ENCODE results near the gene SMG6. TPM values are rescaled to one million over a fixed set of nuclear protein-coding genes. Genes with fewer than 3 reads are reported as not detected.

The SMG6 gene
- total RNA-seq, 1 donor from 2014 or later = 39.7 TPM

DNA sequence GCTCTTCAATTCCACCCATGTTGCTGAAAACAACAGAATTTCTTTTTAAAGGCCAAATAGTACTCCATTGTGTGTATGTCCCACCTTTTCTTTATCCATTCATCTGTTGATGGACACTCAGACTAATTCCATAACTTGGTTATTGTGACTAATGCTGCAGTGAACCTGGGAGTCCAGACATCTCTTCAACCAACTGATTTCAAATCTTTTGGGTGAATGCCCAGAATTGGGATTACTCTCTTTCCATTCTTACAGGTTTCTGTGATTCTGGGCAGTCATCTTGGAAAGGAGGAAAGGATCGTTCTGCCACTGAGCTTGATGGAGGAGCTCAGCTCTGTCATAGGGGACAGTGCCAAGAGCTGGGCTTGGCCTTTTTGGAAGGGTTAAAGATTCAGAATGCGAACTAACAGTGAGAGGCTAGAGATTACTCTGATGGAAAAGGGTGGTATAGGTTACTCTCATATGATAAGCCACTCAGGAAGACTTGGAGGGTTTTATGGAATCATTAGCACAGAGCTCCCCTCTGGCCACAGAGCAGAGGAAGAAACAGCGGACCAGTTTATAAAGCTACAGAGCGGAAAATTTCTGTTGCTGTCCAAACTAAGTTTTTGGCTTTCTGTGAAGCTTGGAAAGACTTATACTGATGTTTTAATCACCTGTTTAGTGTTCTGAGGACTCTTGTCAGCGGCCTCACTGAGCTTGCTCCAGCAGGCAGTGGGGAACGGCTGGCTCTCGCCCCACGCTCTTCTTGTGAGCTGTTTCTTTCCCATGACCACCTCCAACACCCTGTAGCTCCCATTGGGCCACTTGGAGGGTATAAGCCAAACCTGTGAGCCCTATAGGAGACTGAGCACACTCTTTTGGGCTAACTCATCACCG, 200.4 kb downstream of the SMG6 start:
- Histone ChIP-seq H4K20me1 (ENCODE audit: insufficient read depth, low read length) (no peaks in the 10 kb centered on the region), H3K79me2 (ENCODE audit: insufficient read depth, low read length) (no peaks in the 10 kb centered on the region), H3K4me2 (ENCODE audit: low read length) (peak overlapping the region; percentile 3), H3K27me3 (ENCODE audit: insufficient read depth, low read length) (no peaks in the 10 kb centered on the region), H3K36me3 (ENCODE audit: insufficient read depth, low read length) (no peaks in the 10 kb centered on the region), H2AFZ (ENCODE audit: low read depth, low read length) (no peak overlapping the region), H3K9ac (ENCODE audit: low read length) (peak overlapping the region; percentile 27), H3K4me3 (ENCODE audit: insufficient read depth, low read depth, low read length) (no peak overlapping the region), H3K9me3 (ENCODE audit: insufficient read depth, low read depth, low read length) (no peaks in the 10 kb centered on the region), H3K4me1 (ENCODE audit: insufficient read depth, low read length) (peaks cover 11% of the 10 kb centered on the region), H3K27ac (ENCODE audit: low read depth, low read length) (peak overlapping the region; percentile 62)
- H3K27me3 Mint-ChIP-seq (ENCODE audit: low read depth, unreplicated experiment) = no peaks in the 10 kb centered on the region
- DNase-seq (ENCODE audit: low read depth) (peak; percentile 93), FAIRE-seq (no peak)
- H3K36me3 Mint-ChIP-seq (ENCODE audit: low read depth, unreplicated experiment) = peaks cover 12% of the 10 kb centered on the region
- H3K4me3 Mint-ChIP-seq (ENCODE audit: unreplicated experiment) = no peak overlapping the region
- peak overlapping the region; percentile 36 for H3K27ac Mint-ChIP-seq (ENCODE audit: unreplicated experiment)
- no peaks in the 10 kb centered on the region for H3K9me3 Mint-ChIP-seq (ENCODE audit: unreplicated experiment)
- TF ChIP-seq EZH2 (IDR thresholded peaks at IDR 0.05; ENCODE audit: insufficient read depth, low read length) = no peak
- TF ChIP-seq, protein P1, sequence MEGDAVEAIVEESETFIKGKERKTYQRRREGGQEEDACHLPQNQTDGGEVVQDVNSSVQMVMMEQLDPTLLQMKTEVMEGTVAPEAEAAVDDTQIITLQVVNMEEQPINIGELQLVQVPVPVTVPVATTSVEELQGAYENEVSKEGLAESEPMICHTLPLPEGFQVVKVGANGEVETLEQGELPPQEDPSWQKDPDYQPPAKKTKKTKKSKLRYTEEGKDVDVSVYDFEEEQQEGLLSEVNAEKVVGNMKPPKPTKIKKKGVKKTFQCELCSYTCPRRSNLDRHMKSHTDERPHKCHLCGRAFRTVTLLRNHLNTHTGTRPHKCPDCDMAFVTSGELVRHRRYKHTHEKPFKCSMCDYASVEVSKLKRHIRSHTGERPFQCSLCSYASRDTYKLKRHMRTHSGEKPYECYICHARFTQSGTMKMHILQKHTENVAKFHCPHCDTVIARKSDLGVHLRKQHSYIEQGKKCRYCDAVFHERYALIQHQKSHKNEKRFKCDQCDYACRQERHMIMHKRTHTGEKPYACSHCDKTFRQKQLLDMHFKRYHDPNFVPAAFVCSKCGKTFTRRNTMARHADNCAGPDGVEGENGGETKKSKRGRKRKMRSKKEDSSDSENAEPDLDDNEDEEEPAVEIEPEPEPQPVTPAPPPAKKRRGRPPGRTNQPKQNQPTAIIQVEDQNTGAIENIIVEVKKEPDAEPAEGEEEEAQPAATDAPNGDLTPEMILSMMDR (IDR thresholded peaks at IDR 0.05; ENCODE audit: insufficient read depth, low read depth, low read length) = no peak
- H3K4me1 Mint-ChIP-seq (ENCODE audit: low read depth, unreplicated experiment) = peaks cover 26% of the 10 kb centered on the region

DNA sequence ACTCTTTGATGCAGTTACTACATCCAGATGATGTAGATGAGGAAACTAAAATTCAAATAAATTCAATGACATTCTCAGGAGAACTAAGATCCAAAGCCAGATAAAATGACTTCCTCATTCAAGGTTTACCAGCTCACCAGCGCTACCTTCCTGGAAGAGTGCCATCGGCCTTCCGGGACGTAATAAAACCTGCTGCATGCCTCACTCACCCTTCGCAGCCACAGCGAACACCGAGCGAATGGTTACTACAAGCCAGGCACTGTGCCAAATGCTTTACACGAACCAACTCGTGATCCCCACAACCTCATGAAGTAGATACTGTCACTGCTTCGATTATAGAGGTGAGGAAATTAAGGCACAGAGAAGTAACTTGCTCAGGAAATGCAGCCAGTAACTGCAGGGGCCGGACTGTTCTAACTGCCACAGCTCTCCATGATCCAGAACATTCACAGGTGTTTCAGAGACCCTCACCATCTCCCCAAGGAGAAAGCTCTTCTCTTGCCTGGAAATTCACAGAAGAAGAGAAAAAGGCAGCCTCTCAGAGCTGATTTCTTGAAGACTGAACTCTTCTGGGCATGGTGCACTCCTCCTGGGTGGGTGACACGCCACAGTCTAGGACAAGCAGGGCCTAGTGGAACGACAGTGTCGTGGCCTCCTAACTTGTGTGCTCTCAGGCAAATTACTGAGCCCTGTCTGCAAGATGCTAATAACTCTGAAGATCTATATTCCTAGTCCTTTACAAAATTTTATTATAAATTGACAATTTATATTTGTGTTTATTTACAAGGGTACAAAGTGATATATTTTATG, 201.9 kb downstream of the SMG6 start:
- H3K79me2 ChIP-seq (ENCODE audit: insufficient read depth, low read length) = peaks cover 3% of the 10 kb centered on the region
- Mint-ChIP-seq H3K27me3 (ENCODE audit: low read depth, unreplicated experiment) (no peaks in the 10 kb centered on the region), H3K9me3 (ENCODE audit: unreplicated experiment) (no peaks in the 10 kb centered on the region), H3K36me3 (ENCODE audit: low read depth, unreplicated experiment) (peaks cover 13% of the 10 kb centered on the region), H3K4me3 (ENCODE audit: unreplicated experiment) (no peak overlapping the region), H3K27ac (ENCODE audit: unreplicated experiment) (no peak overlapping the region), H3K4me1 (ENCODE audit: low read depth, unreplicated experiment) (peaks cover 18% of the 10 kb centered on the region)
- no peaks in the 10 kb centered on the region for H3K36me3 ChIP-seq (ENCODE audit: insufficient read depth, low read length)
- H3K9ac ChIP-seq (ENCODE audit: low read length) = peak overlapping the region; percentile 9
- H3K4me2 ChIP-seq (ENCODE audit: low read length) = no peak overlapping the region
- H3K27me3 ChIP-seq (ENCODE audit: insufficient read depth, low read length) = no peaks in the 10 kb centered on the region
- TF ChIP-seq, protein P1 (IDR thresholded peaks at IDR 0.05; ENCODE audit: insufficient read depth, low read depth, low read length) = no peak
- no peak for TF ChIP-seq EZH2 (IDR thresholded peaks at IDR 0.05; ENCODE audit: insufficient read depth, low read length)
- DNase-seq (ENCODE audit: low read depth) (peak; percentile 90), FAIRE-seq (no peak)
- no peaks in the 10 kb centered on the region for H3K9me3 ChIP-seq (ENCODE audit: insufficient read depth, low read depth, low read length)
- H4K20me1 ChIP-seq (ENCODE audit: insufficient read depth, low read length) = no peaks in the 10 kb centered on the region
- peak overlapping the region; percentile 45 for H3K27ac ChIP-seq (ENCODE audit: low read depth, low read length)
- H3K4me3 ChIP-seq (ENCODE audit: insufficient read depth, low read depth, low read length) = no peak overlapping the region
- no peak overlapping the region for H2AFZ ChIP-seq (ENCODE audit: low read depth, low read length)
- H3K4me1 ChIP-seq (ENCODE audit: insufficient read depth, low read length) = peaks cover 11% of the 10 kb centered on the region

Data from astrocyte (in vitro differentiated cells and primary cell).